GM19099 (cell line): ENCODE results near the gene RCC2.

Experiments used
- POLR2A ChIP-seq: IDR thresholded peaks from 3 replicates; pipeline ENCODE4 v1.6.1; 2011; ENCODE audit warnings: low read depth; ENCODE audit not compliant: insufficient read length; ENCODE audit errors: extremely low read depth

The RCC2 gene

GRCh38 chr1:17425806-17426600 lies 13.5 kb downstream of the RCC2 start:
- TF ChIP-seq POLR2A = no peak

GRCh38 chr1:17423781-17424245 lies 15.7 kb downstream of the RCC2 start:
- TF ChIP-seq POLR2A = no peak

GRCh38 chr1:17422461-17422860 lies 17.0 kb downstream of the RCC2 start:
- TF ChIP-seq POLR2A = no peak

- TF ChIP-seq POLR2A = no peak
These were observed 19.0 kb downstream of the RCC2 start for GRCh38 chr1:17420391-17420918.

GRCh38 chr1:17419626-17420328 lies 19.7 kb downstream of the RCC2 start:
- TF ChIP-seq POLR2A = no peak

GRCh38 chr1:17416389-17416788 lies 23.1 kb downstream of the RCC2 start:
- no peak for TF ChIP-seq POLR2A

GRCh38 chr1:17414022-17414421 lies 25.5 kb downstream of the RCC2 start:
- TF ChIP-seq POLR2A = no peak

- TF ChIP-seq POLR2A = no peak
These were observed 27.2 kb downstream of the RCC2 start for GRCh38 chr1:17412093-17412870.

- no peak for TF ChIP-seq POLR2A
These were observed 30.1 kb downstream of the RCC2 start for GRCh38 chr1:17409391-17409811.

- TF ChIP-seq POLR2A = no peak
These were observed 33.3 kb downstream of the RCC2 start for GRCh38 chr1:17405898-17406759.

- TF ChIP-seq POLR2A = no peak
These were observed 34.7 kb downstream of the RCC2 start for GRCh38 chr1:17404820-17405219.

GRCh38 chr1:17404034-17404684 lies 35.3 kb downstream of the RCC2 start:
- no peak for TF ChIP-seq POLR2A

- TF ChIP-seq POLR2A = no peak
These were observed 36.4 kb downstream of the RCC2 start for GRCh38 chr1:17403081-17403480.

- TF ChIP-seq POLR2A = no peak
These were observed 37.6 kb downstream of the RCC2 start for GRCh38 chr1:17401841-17402240.
